SU-DHL-6 (cell line): Measurements from ENCODE around the gene KDM4E.

Experiments used
- H2AFZ ChIP-seq: fragments of 200-600 bp; sonication (generic); 2 replicates; pipeline ENCODE4 v1.6.1; 2014; ENCODE audit warnings: low read depth, mild to moderate bottlenecking, moderate library complexity, mixed read lengths, antibody characterized with exemption, low read length; ENCODE audit not compliant: severe bottlenecking
- H3F3A ChIP-seq: fragments of 200-600 bp; shearing (Covaris generic); 2 replicates; pipeline ENCODE4 v1.6.0; 2016; ENCODE audit warnings: antibody characterized with exemption, mild to moderate bottlenecking; ENCODE audit not compliant: insufficient read depth
- H3K27ac ChIP-seq: fragments of 200-600 bp; sonication (generic); 2 replicates; pipeline ENCODE4 v1.5.1; 2016; ENCODE audit warnings: low read depth, mild to moderate bottlenecking, low read length, moderate library complexity, mixed read lengths
- H3K27me3 ChIP-seq: fragments of 200-600 bp; sonication (generic), shearing (Covaris generic); 2 replicates; pipeline ENCODE4 v1.6.0; 2014; ENCODE audit warnings: mild to moderate bottlenecking, low read length
- H3K36me3 ChIP-seq: fragments of 200-600 bp; sonication (generic); 2 replicates; pipeline ENCODE4 v1.6.1; 2014; ENCODE audit warnings: mild to moderate bottlenecking, low read length, mixed read lengths
- H3K4me2 ChIP-seq: fragments of 300-600, 200-600 bp; shearing (Covaris generic), sonication (generic); 2 replicates; pipeline ENCODE4 v1.6.0; 2014; ENCODE audit warnings: low read length, low read depth, mild to moderate bottlenecking; ENCODE audit not compliant: poor library complexity, severe bottlenecking
- H3K4me3 ChIP-seq: fragments of 200-600 bp; sonication (generic); 2 replicates; pipeline ENCODE4 v1.5.1; 2014; ENCODE audit warnings: antibody characterized with exemption, low read length, mild to moderate bottlenecking, mixed read lengths; ENCODE audit not compliant: insufficient read depth, poor library complexity, severe bottlenecking
- H3K79me2 ChIP-seq: fragments of 200-600 bp; sonication (generic); 2 replicates; pipeline ENCODE4 v1.6.1; 2014; ENCODE audit warnings: mild to moderate bottlenecking, low read length, moderate library complexity; ENCODE audit not compliant: insufficient read depth
- H3K9ac ChIP-seq: fragments of 200-600 bp; sonication (generic); 2 replicates; pipeline ENCODE4 v1.7.0; 2014; ENCODE audit warnings: mild to moderate bottlenecking, low read length
- H3K9me2 ChIP-seq: fragments of 200-600 bp; sonication (generic); replicated peaks from 2 replicates; pipeline ENCODE4 v1.6.1; 2014; ENCODE audit warnings: low read length; ENCODE audit not compliant: insufficient read depth
- H3K9me3 ChIP-seq: fragments of 200-600 bp; sonication (generic); 2 replicates; pipeline ENCODE4 v1.6.1; 2014; ENCODE audit warnings: low read length, mixed read lengths; ENCODE audit not compliant: insufficient read depth
- H4K20me1 ChIP-seq: fragments of 200-600 bp; sonication (generic); 2 replicates; pipeline ENCODE4 v1.6.1; 2014; ENCODE audit warnings: low read depth, mild to moderate bottlenecking, antibody characterized with exemption, low read length, moderate library complexity, mixed read lengths
- CTCF ChIP-seq: fragments of 200-600 bp; sonication (generic); IDR thresholded peaks from one replicate; pipeline ENCODE4 v1.5.1; 2017; ENCODE audit warnings: antibody characterized with exemption, mild to moderate bottlenecking, low read length, moderate library complexity; ENCODE audit not compliant: insufficient read depth, poor library complexity, severe bottlenecking
- EZH2phosphoT487 ChIP-seq: fragments of 200-600 bp; sonication (generic), shearing (Covaris generic); conservative IDR thresholded peaks from 2 replicates; pipeline ENCODE4 v1.6.1; 2018; ENCODE audit warnings: mild to moderate bottlenecking, antibody characterized with exemption, low read length, moderate library complexity, mixed read lengths

KDM4E gene

GRCh38 chr11:95059046-95059445 is 34.0 kb downstream of the KDM4E start:
- H3K27ac ChIP-seq = no peak overlapping the region
- H4K20me1 ChIP-seq = no peaks in the 10 kb centered on the region
- no peaks in the 10 kb centered on the region for H3K36me3 ChIP-seq
- H3K79me2 ChIP-seq = no peaks in the 10 kb centered on the region
- no peak overlapping the region for H3K4me3 ChIP-seq
- H3K9me3 ChIP-seq = no peaks in the 10 kb centered on the region
- H2AFZ ChIP-seq = no peak overlapping the region
- no peaks in the 10 kb centered on the region for H3F3A ChIP-seq
- no peak overlapping the region for H3K4me2 ChIP-seq
- TF ChIP-seq CTCF (no peak), EZH2phosphoT487 (no peak)
- no peaks in the 10 kb centered on the region for H3K27me3 ChIP-seq
- H3K9ac ChIP-seq = no peak overlapping the region
- H3K9me2 ChIP-seq = no peaks in the 10 kb centered on the region

GRCh38 chr11:95065336-95065735 is 40.3 kb downstream of the KDM4E start:
- Histone ChIP-seq H3F3A (peaks cover 17% of the 10 kb centered on the region), H3K9me3 (no peaks in the 10 kb centered on the region), H3K4me3 (no peak overlapping the region), H3K27me3 (no peaks in the 10 kb centered on the region), H3K27ac (no peak overlapping the region), H3K9ac (no peak overlapping the region), H3K4me2 (no peak overlapping the region), H4K20me1 (0 out of 2 replicates have a peak, but pooled peaks cover 3% of the 10 kb centered on the region), H3K9me2 (no peaks in the 10 kb centered on the region), H3K36me3 (no peaks in the 10 kb centered on the region), H2AFZ (no peak overlapping the region), H3K79me2 (peaks cover 11% of the 10 kb centered on the region; the same call in 1 of the 2 replicates)
- TF ChIP-seq EZH2phosphoT487 (no peak), CTCF (no peak)

- peaks cover 17% of the 10 kb centered on the region for H3F3A ChIP-seq
- TF ChIP-seq CTCF (no peak), EZH2phosphoT487 (no peak)
- H3K9me3 ChIP-seq = no peaks in the 10 kb centered on the region
- H3K27ac ChIP-seq = peak within 1 kb of the TSS; percentile 55
- H3K4me3 ChIP-seq = peak within 1 kb of the TSS; percentile 93
- H4K20me1 ChIP-seq = 0 out of 2 replicates have a peak, but pooled peaks cover 3% of the 10 kb centered on the region
- H3K27me3 ChIP-seq = no peaks in the 10 kb centered on the region
- H3K4me2 ChIP-seq = peak within 1 kb of the TSS; percentile 91
- peak within 1 kb of the TSS; percentile 65 for H2AFZ ChIP-seq
- no peaks in the 10 kb centered on the region for H3K36me3 ChIP-seq
- H3K9me2 ChIP-seq = no peaks in the 10 kb centered on the region
- peak within 1 kb of the TSS; percentile 79 for H3K9ac ChIP-seq
- H3K79me2 ChIP-seq = peaks cover 11% of the 10 kb centered on the region; the same call in 1 of the 2 replicates
Measured at GRCh38 chr11:95066716-95067038, 41.6 kb downstream of the KDM4E start, which contains the start of gene SRSF8. SRSF8 (plus strand) TSS chr11:95066919; CDS start chr11:95067227, 308 bp downstream.
